IMR-90 (cell line): ENCODE measurements around the gene ZNF618. TPM values are rescaled to one million over a fixed set of nuclear protein-coding genes. Genes with fewer than 3 reads are reported as not detected.

ENCODE experiments used
- ATAC-seq: fragments of 200-7000 bp; cut with Tn5 transposase; 2 replicates; pipeline ENCODE4 v1.9.1; 2020; ENCODE audit warnings: low read depth, mild to moderate bottlenecking, moderate library complexity
- BruUV-seq: library from RNA; stranded (reverse); fragments of 400-500 nt; replicated peaks from 2 replicates; lab custom pipeline; 2021; lab: Mats Ljungman, UMichigan
- CTCF ChIA-PET: fragments of 300-600 bp; formaldehyde crosslinking; extraction: SDS; loops from one replicate; lab custom pipeline; 2021; ENCODE audit warnings: antibody characterized with exemption; lab: Yijun Ruan, JAX
- POLR2A ChIA-PET: fragments of 300-600 bp; sonication (Branson Sonifier 250); formaldehyde crosslinking; loops from one replicate; lab custom pipeline; 2022; ENCODE audit warnings: antibody characterized with exemption; ENCODE audit not compliant: unreplicated experiment; lab: Charles Lee
- DNase-seq: peaks from one replicate; pipeline ENCODE4 v3.0.0; 2013
- H2AFZ ChIP-seq: replicated peaks from 2 replicates; pipeline ENCODE3; 2013; ENCODE audit warnings: low read length, mild to moderate bottlenecking; ENCODE audit not compliant: poor library complexity
- H2AK5ac ChIP-seq: 2 replicates; pipeline ENCODE4 v1.6.1; 2013; ENCODE audit warnings: low read depth, low read length, inconsistent platforms
- H2AK9ac ChIP-seq: replicated peaks from 2 replicates; pipeline ENCODE3; 2013; ENCODE audit warnings: mild to moderate bottlenecking, low read depth, low read length, moderate library complexity; ENCODE audit not compliant: poor library complexity
- H2BK120ac ChIP-seq: 2 replicates; pipeline ENCODE4 v1.6.1; 2013; ENCODE audit warnings: low read depth, low read length, inconsistent platforms
- H2BK15ac ChIP-seq: 3 replicates; pipeline ENCODE4 v1.6.1; 2013; ENCODE audit warnings: low read depth, low read length, inconsistent platforms
- H2BK20ac ChIP-seq: 2 replicates; pipeline ENCODE4 v1.6.1; 2013; ENCODE audit warnings: low read depth, mild to moderate bottlenecking, inconsistent platforms, low read length, moderate library complexity
- H2BK5ac ChIP-seq: 2 replicates; pipeline ENCODE4 v1.6.1; 2013; ENCODE audit warnings: mild to moderate bottlenecking, low read depth, low read length, inconsistent platforms; ENCODE audit not compliant: poor library complexity, severe bottlenecking
- H3K14ac ChIP-seq: replicated peaks from 2 replicates; pipeline ENCODE4 v1.6.1; 2013; ENCODE audit warnings: low read depth, low read length, inconsistent platforms
- H3K18ac ChIP-seq: 2 replicates; pipeline ENCODE4 v1.6.1; 2013; ENCODE audit warnings: low read depth, low read length, control low read depth
- H3K23ac ChIP-seq: 2 replicates; pipeline ENCODE4 v1.6.1; 2013; ENCODE audit warnings: low read depth, low read length, inconsistent platforms
- H3K27ac ChIP-seq: 2 replicates; pipeline ENCODE4 v1.5.1; 2013; ENCODE audit warnings: mild to moderate bottlenecking, control low read depth, low read length; ENCODE audit not compliant: insufficient read depth
- H3K27me3 ChIP-seq: 2 replicates; pipeline ENCODE4 v1.6.1; 2013; ENCODE audit warnings: low read length; ENCODE audit not compliant: control insufficient read depth, insufficient read depth
- H3K36me3 ChIP-seq: 2 replicates; pipeline ENCODE4 v1.6.1; 2013; ENCODE audit warnings: low read length, mixed read lengths; ENCODE audit not compliant: control insufficient read depth, insufficient read depth
- H3K4ac ChIP-seq: 2 replicates; pipeline ENCODE4 v1.6.1; 2013; ENCODE audit warnings: low read depth, low read length, inconsistent platforms
- H3K4me1 ChIP-seq: 2 replicates; pipeline ENCODE4 v1.6.1; 2013; ENCODE audit warnings: low read length, mixed read lengths; ENCODE audit not compliant: control insufficient read depth, insufficient read depth
- H3K4me2 ChIP-seq: 2 replicates; pipeline ENCODE4 v1.6.1; 2013; ENCODE audit warnings: low read depth, mild to moderate bottlenecking, control low read depth, low read length, moderate library complexity
- H3K4me3 ChIP-seq: 2 replicates; pipeline ENCODE4 v1.5.1; 2013; ENCODE audit warnings: low read depth, mild to moderate bottlenecking, control low read depth, low read length, moderate library complexity; ENCODE audit not compliant: insufficient read depth
- H3K56ac ChIP-seq: 2 replicates; pipeline ENCODE4 v1.6.1; 2013; ENCODE audit warnings: low read length, inconsistent platforms; ENCODE audit not compliant: insufficient read depth; ENCODE audit errors: extremely low read depth
- H3K79me1 ChIP-seq, 2 experiments: 2 replicates each; pipeline ENCODE4 v1.6.1; 2013; ENCODE audit warnings: low read length in 2 of 2, inconsistent platforms in 1 of 2, low read depth in 1 of 2
- H3K9ac ChIP-seq: 2 replicates; pipeline ENCODE4 v1.6.1; 2013; ENCODE audit warnings: low read depth, low read length, control low read depth
- H3K9me1 ChIP-seq: 2 replicates; pipeline ENCODE4 v1.6.1; 2013; ENCODE audit warnings: low read length, inconsistent platforms; ENCODE audit not compliant: insufficient read depth
- H3K9me3 ChIP-seq: 2 replicates; pipeline ENCODE4 v1.6.1; 2013; ENCODE audit warnings: low read length; ENCODE audit not compliant: control insufficient read depth, insufficient read depth
- H4K20me1 ChIP-seq: 2 replicates; pipeline ENCODE4 v1.6.1; 2013; ENCODE audit warnings: low read length, inconsistent platforms; ENCODE audit not compliant: insufficient read depth
- H4K5ac ChIP-seq: 2 replicates; pipeline ENCODE4 v1.6.1; 2013; ENCODE audit warnings: mild to moderate bottlenecking, low read depth, low read length, control low read depth
- H4K8ac ChIP-seq, 2 experiments: 2 replicates each; pipeline ENCODE4 v1.6.1; 2013; ENCODE audit warnings: low read depth in 2 of 2, low read length in 2 of 2, control low read depth in 1 of 2, inconsistent platforms in 1 of 2
- H4K91ac ChIP-seq: 2 replicates; pipeline ENCODE4 v1.6.1; 2013; ENCODE audit warnings: low read depth, low read length, inconsistent platforms; ENCODE audit not compliant: insufficient read depth
- BHLHE40 ChIP-seq: fragments of 150-350 bp; IDR thresholded peaks from 2 replicates; pipeline ENCODE4 v1.6.1; 2016; ENCODE audit warnings: mild to moderate bottlenecking, low read depth, low read length
- CEBPB ChIP-seq: IDR thresholded peaks from 2 replicates; pipeline ENCODE4 v1.6.1; 2012; ENCODE audit warnings: low read depth, low read length, improper control_type of control experiment
- FOS ChIP-seq: fragments of 150-350 bp; IDR thresholded peaks from 2 replicates; pipeline ENCODE4 v1.6.1; 2016; ENCODE audit warnings: low read depth, low read length
- MXI1 ChIP-seq: IDR thresholded peaks from 2 replicates; pipeline ENCODE4 v1.6.1; 2012; ENCODE audit warnings: low read depth, mild to moderate bottlenecking, low read length, moderate library complexity, borderline replicate concordance
- NFE2L2 ChIP-seq: fragments of 150-350 bp; IDR thresholded peaks from 2 replicates; pipeline ENCODE4 v1.6.1; 2016; ENCODE audit warnings: low read depth, mild to moderate bottlenecking, low read length
- POLR2A ChIP-seq: IDR thresholded peaks from 2 replicates; pipeline ENCODE4 v1.6.1; 2012; ENCODE audit warnings: mild to moderate bottlenecking, low read depth, low read length
- RAD21 ChIP-seq: IDR thresholded peaks from 2 replicates; pipeline ENCODE4 v1.6.1; 2012; ENCODE audit warnings: low read length, improper control_type of control experiment
- SMC3 ChIP-seq: fragments of 150-350 bp; IDR thresholded peaks from 2 replicates; pipeline ENCODE4 v1.6.1; 2016; ENCODE audit warnings: low read depth, mild to moderate bottlenecking, antibody characterized with exemption, low read length, moderate library complexity
- WGBS, 2 experiments: methylation state at CpG; one replicate each; pipeline versions ENCODE4 v1.1.5 to v1.1.7; 2013; ENCODE audit warnings: missing lambda C conversion rate in 2 of 2; ENCODE audit not compliant: insufficient read length in 1 of 2; ENCODE audit errors: extremely low coverage in 2 of 2; 5-methylcytosine and 5-hydroxymethylcytosine counted together
- dilution Hi-C: fragments of 300-500 bp; cut with HindIII; formaldehyde crosslinking; loops from one replicate; pipeline ENCODE4 v1.14.3; 2018; ENCODE audit warnings: low sequenced_read_pairs; ENCODE audit not compliant: unreplicated experiment
- in situ Hi-C: fragments of 300-500 bp; cut with MboI; formaldehyde crosslinking; loops from 3 replicates; pipeline ENCODE4 v1.14.3; 2019; ENCODE audit warnings: low sequenced_read_pairs, inconsistent platforms, mixed read lengths
- intact Hi-C: fragments of 100-400 bp; cut with micrococcal nuclease; formaldehyde crosslinking; loops from 2 replicates; pipeline ENCODE4 v1.10.0; 2022
- polyA plus RNA-seq, 3 experiments: library from polyadenylated mRNA; depleted of rRNA; stranded (reverse); fragments of >200 nt; gene quantifications; 2 replicates each; pipeline ENCODE4 v1.2.3, GENCODE V29; 2012; ENCODE audit warnings: low replicate concordance in 1 of 3
- total RNA-seq: library from RNA; depleted of rRNA; stranded (reverse); fragments of >200 nt; gene quantifications from 2 replicates; pipeline ENCODE4 v1.2.3, GENCODE V29; 2012
- TF ChIP-seq, protein P1 (sequence below): conservative IDR thresholded peaks from 2 replicates; pipeline ENCODE4 v1.5.1; 2012; ENCODE audit warnings: mild to moderate bottlenecking, low read depth, low read length, improper control_type of control experiment

Gene ZNF618
- total and polyA plus RNA-seq, 2 of the 4 experiments (the other 2 are of a cell fraction) = 8.2 to 9.4 TPM

DNA sequence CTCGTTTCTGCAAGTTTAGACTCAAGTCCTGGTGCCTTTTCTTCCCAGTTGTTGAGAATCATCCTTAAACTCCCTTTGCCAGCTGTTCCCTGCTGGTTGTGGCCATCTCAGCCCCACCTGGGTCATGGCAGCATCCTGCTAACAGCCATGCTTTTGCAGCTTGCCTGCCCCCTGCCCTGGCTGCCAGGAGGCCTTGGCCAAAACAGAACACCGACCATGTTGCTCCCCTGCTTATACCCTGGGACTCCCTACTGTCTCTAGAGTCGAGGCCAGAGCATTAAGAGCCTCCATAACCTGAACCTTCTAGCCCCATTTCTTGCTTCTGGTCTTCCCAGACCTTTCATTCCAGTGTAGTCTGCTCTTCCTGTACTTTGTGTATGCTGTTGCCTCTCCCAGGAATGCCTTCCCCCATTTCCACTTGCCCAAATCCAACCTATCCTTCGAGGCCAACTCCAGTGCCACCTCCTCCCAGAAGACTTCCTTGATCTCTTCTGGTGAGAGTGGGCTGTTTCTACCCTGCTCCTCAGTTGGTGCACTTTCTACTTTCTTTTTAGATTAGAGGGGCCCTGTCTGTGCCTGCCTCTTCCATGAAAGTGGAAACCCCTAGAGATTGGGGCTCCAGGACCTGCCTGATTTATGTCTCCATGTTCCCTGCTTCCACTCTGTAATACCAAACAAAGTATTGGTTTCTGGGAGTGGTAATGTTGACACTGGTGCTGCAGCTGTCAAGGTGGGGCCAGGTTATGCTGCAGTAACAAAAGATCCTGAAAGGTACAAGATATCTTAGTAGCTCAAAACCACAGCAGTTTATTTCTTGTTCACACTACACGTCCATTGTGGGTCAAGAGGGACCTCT is 113.8 kb downstream of the ZNF618 start:
- no peak overlapping the region for H3K18ac ChIP-seq
- H3K9me3 ChIP-seq = no peaks in the 10 kb centered on the region
- peaks cover 24% of the 10 kb centered on the region; the same call in 1 of the 2 replicates for H3K36me3 ChIP-seq
- TF ChIP-seq RAD21 = no peak
- no peak for TF ChIP-seq BHLHE40
- no peak for TF ChIP-seq NFE2L2
- TF ChIP-seq, protein P1, sequence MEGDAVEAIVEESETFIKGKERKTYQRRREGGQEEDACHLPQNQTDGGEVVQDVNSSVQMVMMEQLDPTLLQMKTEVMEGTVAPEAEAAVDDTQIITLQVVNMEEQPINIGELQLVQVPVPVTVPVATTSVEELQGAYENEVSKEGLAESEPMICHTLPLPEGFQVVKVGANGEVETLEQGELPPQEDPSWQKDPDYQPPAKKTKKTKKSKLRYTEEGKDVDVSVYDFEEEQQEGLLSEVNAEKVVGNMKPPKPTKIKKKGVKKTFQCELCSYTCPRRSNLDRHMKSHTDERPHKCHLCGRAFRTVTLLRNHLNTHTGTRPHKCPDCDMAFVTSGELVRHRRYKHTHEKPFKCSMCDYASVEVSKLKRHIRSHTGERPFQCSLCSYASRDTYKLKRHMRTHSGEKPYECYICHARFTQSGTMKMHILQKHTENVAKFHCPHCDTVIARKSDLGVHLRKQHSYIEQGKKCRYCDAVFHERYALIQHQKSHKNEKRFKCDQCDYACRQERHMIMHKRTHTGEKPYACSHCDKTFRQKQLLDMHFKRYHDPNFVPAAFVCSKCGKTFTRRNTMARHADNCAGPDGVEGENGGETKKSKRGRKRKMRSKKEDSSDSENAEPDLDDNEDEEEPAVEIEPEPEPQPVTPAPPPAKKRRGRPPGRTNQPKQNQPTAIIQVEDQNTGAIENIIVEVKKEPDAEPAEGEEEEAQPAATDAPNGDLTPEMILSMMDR = no peak
- TF ChIP-seq MXI1 = no peak
- TF ChIP-seq CEBPB = no peak
- no peak for TF ChIP-seq SMC3
- TF ChIP-seq FOS = no peak
- TF ChIP-seq POLR2A = no peak
- no peak overlapping the region for H4K8ac ChIP-seq
- no peaks in the 10 kb centered on the region for H3K27me3 ChIP-seq
- H4K91ac ChIP-seq = no peak overlapping the region
- peaks cover 26% of the 10 kb centered on the region; the same call in 1 of the 2 replicates for H4K20me1 ChIP-seq
- no peak overlapping the region for H2AFZ ChIP-seq
- no peak overlapping the region for H3K56ac ChIP-seq
- H2BK15ac ChIP-seq = no peak overlapping the region
- POLR2A ChIA-PET = no interaction called here
- dilution Hi-C loops = no loop called here
- H3K79me1 ChIP-seq = peaks cover 25 to 77% of the 10 kb centered on the region in 2 experiments
- no peak overlapping the region for H3K23ac ChIP-seq
- no peak overlapping the region for H3K14ac ChIP-seq
- 87% methylated on average over 3 of the region's 5 CpGs; no CpG with 5 or more reads in 1 of the 2 experiments for WGBS, 2 experiments
- intact Hi-C loops = no loop called here
- H2AK9ac ChIP-seq = no peak overlapping the region
- no peak overlapping the region for H3K27ac ChIP-seq
- no peak overlapping the region for H3K9ac ChIP-seq
- no peak overlapping the region for H4K5ac ChIP-seq
- peaks cover 5% of the 10 kb centered on the region; the same call in 1 of the 2 replicates for H3K4me1 ChIP-seq
- no peak for ATAC-seq
- H2BK5ac ChIP-seq = no peak overlapping the region
- no peak overlapping the region for H3K4me3 ChIP-seq
- in situ Hi-C loops = no loop called here
- H3K4ac ChIP-seq = no peak overlapping the region
- DNase-seq = no peak
- H2BK20ac ChIP-seq = no peak overlapping the region
- H3K9me1 ChIP-seq = peaks cover 24% of the 10 kb centered on the region
- BruUV-seq = no TSS peak
- CTCF ChIA-PET = no interaction called here
- no peak overlapping the region for H2AK5ac ChIP-seq
- no peak overlapping the region for H2BK120ac ChIP-seq
- H3K4me2 ChIP-seq = no peak overlapping the region
